Measurements from ENCODE around the gene RIPK3. TPM values are rescaled to one million over a fixed set of nuclear protein-coding genes. Genes with fewer than 3 reads are reported as not detected.

The RIPK3 gene
- total and polyA plus RNA-seq, 2 of the 8 experiments (the other 6 are each of a cell fraction or from before 2014, with no cell fraction given), result 0.24 to 0.39 TPM

- H3K36me3 ChIP-seq (ENCODE audit: control insufficient read depth in 2 of 4, insufficient read depth in 4 of 4, low read length in 3 of 4), result no peaks in the 10 kb centered on the region
- H3K23ac ChIP-seq (ENCODE audit: insufficient read length), result no peak overlapping the region
- H3K9ac ChIP-seq (replicated peaks in 1 of 4; ENCODE audit: extremely low read depth in 1 of 4, low read depth in 3 of 4, low read length in 3 of 4), result no peak overlapping the region
- H2BK12ac ChIP-seq (ENCODE audit: low read depth, low read length), result no peak overlapping the region
- H3K4me1 ChIP-seq (replicated peaks in 1 of 4; ENCODE audit: control insufficient read depth in 3 of 4, insufficient read depth in 4 of 4, low read length in 3 of 4), result peaks cover 0 to 10% (median 6%) of the 10 kb centered on the region in 4 experiments; a peak in 5 of 7 replicates
- H3K14ac ChIP-seq (ENCODE audit: insufficient read length), result no peak overlapping the region
- WGBS, 2 experiments (ENCODE audit: extremely low coverage in 1 of 2, insufficient coverage in 1 of 2, insufficient read length in 1 of 2, insufficient replicate concordance in 2 of 2, low coverage in 1 of 2, low lambda C conversion rate in 2 of 2, missing lambda C conversion rate in 1 of 2), result 2% methylated on average over 27 of the region's 28 CpGs; no CpG with 5 or more reads in 1 of the 2 experiments
- no peak overlapping the region for H3K56ac ChIP-seq (replicated peaks; ENCODE audit: insufficient read length, low read depth, low read length)
- no peak overlapping the region for H2BK15ac ChIP-seq (ENCODE audit: low read length)
- DNase-seq (ENCODE audit: low read depth in 1 of 2, low spot score in 2 of 2), result peak; percentile 86 to 87
- FAIRE-seq, result peak; percentile 68
- H3K18ac ChIP-seq (ENCODE audit: extremely low read depth, low read length), result no peak overlapping the region; the same call in 1 of the 2 replicates
- no peak overlapping the region for H2AK5ac ChIP-seq (ENCODE audit: low read depth, low read length)
- no peaks in the 10 kb centered on the region for H3K9me3 ChIP-seq (ENCODE audit: insufficient read depth in 2 of 2, low read depth in 1 of 2, low read length in 1 of 2)
- no peak overlapping the region for H3K4ac ChIP-seq (replicated peaks; ENCODE audit: insufficient read length, low read depth, low read length)
- no peak overlapping the region for H3K27ac ChIP-seq (ENCODE audit: low read depth, low read length)
- peak overlapping the region; percentile 48 to 100 (median 75); a peak in 7 of 8 replicates for H3K4me3 ChIP-seq (ENCODE audit: extremely low read depth in 1 of 4, insufficient read depth in 2 of 4, low read depth in 3 of 4, low read length in 4 of 4)
- no peak overlapping the region for H2AFZ ChIP-seq (ENCODE audit: low read length)
- H3K79me2 ChIP-seq (ENCODE audit: control insufficient read depth in 1 of 2, insufficient read depth in 2 of 2, low read length in 2 of 2), result no peaks in the 10 kb centered on the region
- no peak overlapping the region for H4K8ac ChIP-seq (ENCODE audit: extremely low read depth, insufficient read depth, low read length)
- peaks cover 0 to 8% (median 2%) of the 10 kb centered on the region in 4 experiments; a peak in 4 of 7 replicates for H3K27me3 ChIP-seq (replicated peaks in 1 of 4; ENCODE audit: control insufficient read depth in 3 of 4, extremely low read depth in 1 of 4, insufficient read depth in 3 of 4, low read length in 3 of 4)
- ChIA-PET CTCF (ENCODE audit: partially characterized antibody) (interaction anchor here (0.6 to 2.3 kb wide), 35 partner anchors 10 to 1443 kb away, joined by 3 to 94 read pairs (median 10); partner anchors contain the start of genes ADCY4, CBLN3, KHNYN and RIPK3), POLR2A (ENCODE audit: partially characterized antibody) (interaction anchor here (0.6 to 2.3 kb wide), 13 partner anchors 21 to 90 kb away, joined by 3 to 14 read pairs (median 4); partner anchors contain the start of genes ADCY4, CBLN3, KHNYN and NYNRIN)
- H2BK120ac ChIP-seq (replicated peaks; ENCODE audit: low read depth, low read length), result no peak overlapping the region
- H4K91ac ChIP-seq (replicated peaks; ENCODE audit: insufficient read length, low read length), result no peak overlapping the region
- H3K79me1 ChIP-seq (ENCODE audit: low read depth, low read length), result no peaks in the 10 kb centered on the region; the same call in 1 of the 2 replicates
- H2BK5ac ChIP-seq (ENCODE audit: low read depth, low read length), result no peak overlapping the region
- no peak overlapping the region for H2BK20ac ChIP-seq (ENCODE audit: low read length)
- H3K23me2 ChIP-seq (ENCODE audit: low read depth, low read length), result peaks cover 16% of the 10 kb centered on the region
- no peak overlapping the region for H4K5ac ChIP-seq (ENCODE audit: insufficient read length, low read depth, low read length)
- no peaks in the 10 kb centered on the region for H4K20me1 ChIP-seq (replicated peaks in 1 of 2; ENCODE audit: control insufficient read depth in 1 of 2, insufficient read depth in 2 of 2, low read length in 2 of 2)
- peak overlapping the region; percentile 74 to 76 for H3K4me2 ChIP-seq (ENCODE audit: insufficient read depth in 1 of 2, low read depth in 2 of 2, low read length in 2 of 2)
- TF ChIP-seq SAP30 (IDR thresholded peaks at IDR 0.05; ENCODE audit: insufficient read depth, insufficient replicate concordance, low read length) (no peak), RBBP5 (IDR thresholded peaks at IDR 0.05; ENCODE audit: borderline replicate concordance, low read depth, low read length) (0 out of 2 replicates have a peak, but pooled peaks have one; percentile 8), RAD21 (IDR thresholded peaks at IDR 0.05 in 1 of 2, conservative IDR thresholded peaks at IDR 0.05 in 1 of 2; ENCODE audit: low read depth in 2 of 2, low read length in 2 of 2) (peak; percentile 77 to 82), EP300 (IDR thresholded peaks at IDR 0.05; ENCODE audit: borderline replicate concordance in 1 of 2, low read depth in 2 of 2, low read length in 2 of 2) (peak in 1 of 2 experiments; percentile 30; a peak in 1 of 3 replicates), GABPA (IDR thresholded peaks at IDR 0.05; ENCODE audit: borderline replicate concordance, insufficient read depth, low read length) (peak; percentile 28; the same call in 1 of the 2 replicates)
- TF ChIP-seq, protein P1, sequence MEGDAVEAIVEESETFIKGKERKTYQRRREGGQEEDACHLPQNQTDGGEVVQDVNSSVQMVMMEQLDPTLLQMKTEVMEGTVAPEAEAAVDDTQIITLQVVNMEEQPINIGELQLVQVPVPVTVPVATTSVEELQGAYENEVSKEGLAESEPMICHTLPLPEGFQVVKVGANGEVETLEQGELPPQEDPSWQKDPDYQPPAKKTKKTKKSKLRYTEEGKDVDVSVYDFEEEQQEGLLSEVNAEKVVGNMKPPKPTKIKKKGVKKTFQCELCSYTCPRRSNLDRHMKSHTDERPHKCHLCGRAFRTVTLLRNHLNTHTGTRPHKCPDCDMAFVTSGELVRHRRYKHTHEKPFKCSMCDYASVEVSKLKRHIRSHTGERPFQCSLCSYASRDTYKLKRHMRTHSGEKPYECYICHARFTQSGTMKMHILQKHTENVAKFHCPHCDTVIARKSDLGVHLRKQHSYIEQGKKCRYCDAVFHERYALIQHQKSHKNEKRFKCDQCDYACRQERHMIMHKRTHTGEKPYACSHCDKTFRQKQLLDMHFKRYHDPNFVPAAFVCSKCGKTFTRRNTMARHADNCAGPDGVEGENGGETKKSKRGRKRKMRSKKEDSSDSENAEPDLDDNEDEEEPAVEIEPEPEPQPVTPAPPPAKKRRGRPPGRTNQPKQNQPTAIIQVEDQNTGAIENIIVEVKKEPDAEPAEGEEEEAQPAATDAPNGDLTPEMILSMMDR (IDR thresholded peaks at IDR 0.05; ENCODE audit: control extremely low read depth in 1 of 3, insufficient read depth in 1 of 3, low read depth in 1 of 3, low read length in 3 of 3), result peak; percentile 84 to 99 (median 97)
Measured at GRCh38 chr14:24365600-24366412, 26.0 kb upstream of the RIPK3 start.
